Mucosa of descending colon (tissue), 3 donors: ENCODE measurements around the gene KRT35. TPM values are rescaled to one million over a fixed set of nuclear protein-coding genes. Genes with fewer than 3 reads are reported as not detected.
"Not testable (repeated sequence)": the region's sequence is repeated elsewhere in the genome, so short reads cannot be mapped to it uniquely, and the experiment has no call there.

ENCODE experiments used
- ATAC-seq: fragments of 200-7000 bp; cut with Tn5 transposase; one replicate; pipeline ENCODE4 v1.9.1; 2020; ENCODE audit warnings: mild to moderate bottlenecking, moderate library complexity
- DNase-seq, 3 donors: peaks; one replicate each; pipeline ENCODE4 v3.0.0-alpha.2; 2020
- H3K36me3 ChIP-seq: fragments of 200-600 bp; one replicate; pipeline ENCODE4 v1.8.0; 2021; ENCODE audit warnings: low read depth, mild to moderate bottlenecking
- H3K4me1 ChIP-seq: fragments of 200-600 bp; one replicate; pipeline ENCODE4 v1.8.0; 2021; ENCODE audit warnings: low read depth, mild to moderate bottlenecking
- H3K4me3 ChIP-seq: fragments of 200-600 bp; one replicate; pipeline ENCODE4 v1.8.0; 2021; ENCODE audit warnings: mild to moderate bottlenecking
- H3K9me3 ChIP-seq: fragments of 200-600 bp; one replicate; pipeline ENCODE4 v1.8.0; 2021; ENCODE audit warnings: mild to moderate bottlenecking
- intact Hi-C, 2 donors: fragments of 100-400 bp; cut with DNase I in 1 of 2; cut with micrococcal nuclease in 1 of 2; formaldehyde crosslinking; loops; one replicate each; pipeline versions ENCODE4 v1.11.0 to v1.11.1; 2022; cut with DNase I, micrococcal nuclease
- total RNA-seq, 3 donors: library from RNA; stranded (reverse); fragmentation: NEBNext Ultra II Directional in 2 of 3; extraction: Animal tissue kit (Norgen Biotek cat#: 25700) in 2 of 3; gene quantifications; one replicate each; pipeline versions ENCODE4 v1.2.1 to v1.2.4, GENCODE V29; 2021 to 2023
- TF ChIP-seq, protein P1 (sequence below): fragments of 200-600 bp; IDR thresholded peaks from one replicate; pipeline ENCODE4 v1.8.0; 2022; ENCODE audit warnings: antibody characterized with exemption, mild to moderate bottlenecking
- donor health status: DM: no; HTN: no; CAD: no; lungs with moderate emphysema.
- donor health status: DM: no; HTN: no; CAD: no.
- donor health status: DM: no; HTN: yes; CAD: no.

Gene KRT35
- total RNA-seq, 3 donors from 2014 or later: not detected

DNA sequence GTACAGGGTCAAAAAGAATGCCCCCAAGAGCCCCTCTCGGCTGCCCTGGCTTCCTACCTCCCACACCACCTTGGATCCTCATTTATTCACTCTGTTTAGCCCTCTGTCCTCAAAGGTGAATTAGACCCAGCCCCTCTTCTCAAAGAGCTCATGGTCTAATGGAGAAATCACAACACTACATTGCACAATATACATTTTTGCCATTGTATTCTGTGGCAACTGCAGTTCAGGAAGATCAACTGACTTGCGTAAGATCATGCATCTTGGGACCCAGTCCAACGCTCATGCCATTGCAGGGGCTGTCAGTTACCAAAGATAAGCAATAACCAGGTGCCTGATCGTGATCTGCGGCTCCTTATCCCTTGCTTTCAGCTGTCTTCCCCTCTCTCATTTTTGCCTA is 41.6 kb downstream of the KRT35 start:
- TF ChIP-seq, protein P1, sequence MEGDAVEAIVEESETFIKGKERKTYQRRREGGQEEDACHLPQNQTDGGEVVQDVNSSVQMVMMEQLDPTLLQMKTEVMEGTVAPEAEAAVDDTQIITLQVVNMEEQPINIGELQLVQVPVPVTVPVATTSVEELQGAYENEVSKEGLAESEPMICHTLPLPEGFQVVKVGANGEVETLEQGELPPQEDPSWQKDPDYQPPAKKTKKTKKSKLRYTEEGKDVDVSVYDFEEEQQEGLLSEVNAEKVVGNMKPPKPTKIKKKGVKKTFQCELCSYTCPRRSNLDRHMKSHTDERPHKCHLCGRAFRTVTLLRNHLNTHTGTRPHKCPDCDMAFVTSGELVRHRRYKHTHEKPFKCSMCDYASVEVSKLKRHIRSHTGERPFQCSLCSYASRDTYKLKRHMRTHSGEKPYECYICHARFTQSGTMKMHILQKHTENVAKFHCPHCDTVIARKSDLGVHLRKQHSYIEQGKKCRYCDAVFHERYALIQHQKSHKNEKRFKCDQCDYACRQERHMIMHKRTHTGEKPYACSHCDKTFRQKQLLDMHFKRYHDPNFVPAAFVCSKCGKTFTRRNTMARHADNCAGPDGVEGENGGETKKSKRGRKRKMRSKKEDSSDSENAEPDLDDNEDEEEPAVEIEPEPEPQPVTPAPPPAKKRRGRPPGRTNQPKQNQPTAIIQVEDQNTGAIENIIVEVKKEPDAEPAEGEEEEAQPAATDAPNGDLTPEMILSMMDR: no peak
- no peak for DNase-seq
- ATAC-seq: no peak
- Histone ChIP-seq H3K36me3 (no peaks in the 10 kb centered on the region), H3K4me1 (no peaks in the 10 kb centered on the region), H3K9me3 (no peaks in the 10 kb centered on the region), H3K4me3 (no peak overlapping the region)
- intact Hi-C loops: no loop called here

DNA sequence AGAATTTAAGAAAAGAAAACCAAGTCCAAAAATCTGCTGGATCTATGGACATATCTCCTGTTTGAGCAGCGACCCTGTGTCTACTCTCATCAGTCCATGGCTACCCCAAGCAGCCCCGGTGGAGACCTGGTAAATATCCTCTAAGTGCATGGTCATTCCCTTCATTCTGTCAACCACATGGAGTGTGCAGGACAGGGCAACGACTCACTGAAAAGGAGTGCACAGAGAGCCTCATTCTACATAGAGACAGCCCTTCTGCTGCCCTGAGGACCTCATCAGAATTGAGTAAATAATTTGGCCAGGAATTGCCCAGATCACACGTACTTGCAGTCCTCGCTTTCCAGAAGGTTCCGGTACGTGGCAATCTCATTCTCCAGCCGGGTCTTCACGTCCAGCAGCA is 43.2 kb downstream of the KRT35 start:
- no peak for DNase-seq
- no peak overlapping the region for H3K4me3 ChIP-seq
- intact Hi-C loops: no loop called here

DNA sequence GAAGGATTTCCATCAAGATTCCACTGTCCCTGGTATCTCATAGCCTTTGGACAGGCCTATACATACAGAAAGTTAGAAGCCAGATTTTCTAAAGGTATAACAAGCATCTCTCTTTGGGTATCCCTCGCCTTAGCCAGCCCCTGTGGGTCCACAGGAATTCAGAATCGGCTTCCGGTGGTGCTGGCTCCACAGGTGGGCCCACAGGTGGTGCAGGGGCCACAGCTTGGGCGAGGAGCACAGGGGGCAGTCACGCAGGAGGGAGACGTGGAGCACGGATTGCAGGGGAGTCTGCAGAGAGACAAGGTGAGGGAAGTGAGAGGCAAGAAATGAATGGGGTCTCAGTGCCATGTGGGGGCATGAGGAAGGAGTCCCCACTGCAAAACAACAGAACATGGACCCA is 43.7 kb downstream of the KRT35 start:
- intact Hi-C loops: no loop called here
- ATAC-seq: no peak
- Histone ChIP-seq H3K36me3 (no peaks in the 10 kb centered on the region), H3K4me3 (no peak overlapping the region), H3K9me3 (no peaks in the 10 kb centered on the region), H3K4me1 (no peaks in the 10 kb centered on the region)
- TF ChIP-seq, protein P1: no peak
- DNase-seq: no peak

More for the DNA sequence above, 43.2 kb downstream of the KRT35 start:
- no peak for ATAC-seq
- H3K36me3 ChIP-seq: no peaks in the 10 kb centered on the region
- TF ChIP-seq, protein P1: no peak
- H3K9me3 ChIP-seq: no peaks in the 10 kb centered on the region
- no peaks in the 10 kb centered on the region for H3K4me1 ChIP-seq

DNA sequence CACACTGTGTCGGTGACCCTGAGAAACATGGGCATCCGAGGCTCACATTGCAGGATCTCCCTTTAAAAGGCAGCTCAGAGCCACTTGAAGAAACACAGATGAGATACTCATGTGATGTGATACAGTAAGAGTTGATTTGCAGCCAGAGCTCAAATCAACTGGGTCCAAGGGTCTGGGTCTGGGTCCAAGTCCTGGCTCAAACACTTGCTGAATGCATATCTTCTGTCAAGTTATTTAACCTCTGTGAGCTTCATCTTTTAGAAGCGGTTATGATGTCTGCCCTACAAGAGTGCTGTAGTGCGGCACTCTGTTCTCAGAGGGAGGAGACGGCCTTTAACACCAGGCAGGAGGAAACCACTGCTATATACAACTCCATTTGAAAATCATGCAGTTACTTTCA is 46.5 kb downstream of the KRT35 start:
- Histone ChIP-seq H3K4me1 (no peaks in the 10 kb centered on the region), H3K9me3 (no peaks in the 10 kb centered on the region), H3K36me3 (no peaks in the 10 kb centered on the region), H3K4me3 (no peak overlapping the region)
- intact Hi-C loops: no loop called here
- DNase-seq (no peak), ATAC-seq (no peak)
- TF ChIP-seq, protein P1: no peak

DNA sequence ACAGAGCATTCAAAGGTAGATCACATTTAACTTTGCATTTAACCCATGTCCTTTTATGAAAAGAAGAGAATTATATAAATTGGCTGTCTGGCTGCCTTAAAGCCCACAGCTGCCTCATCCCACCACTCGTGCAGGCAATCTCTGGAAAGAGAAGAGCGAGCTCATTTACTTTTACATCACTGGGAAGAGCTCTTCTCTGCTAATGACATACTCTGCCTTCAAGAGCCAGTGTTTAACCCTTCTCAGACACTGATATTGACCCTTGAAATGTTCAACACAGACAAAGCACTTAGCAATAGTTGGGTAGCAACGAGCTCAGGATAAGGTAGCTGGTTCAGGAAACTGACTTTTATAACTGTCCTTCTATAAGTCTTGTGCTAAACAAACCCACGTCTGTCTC is 46.9 kb downstream of the KRT35 start:
- Histone ChIP-seq H3K36me3 (no peaks in the 10 kb centered on the region), H3K9me3 (no peaks in the 10 kb centered on the region), H3K4me1 (no peaks in the 10 kb centered on the region), H3K4me3 (no peak overlapping the region)
- TF ChIP-seq, protein P1: no peak
- intact Hi-C loops: no loop called here
- ATAC-seq: no peak
- DNase-seq: no peak

DNA sequence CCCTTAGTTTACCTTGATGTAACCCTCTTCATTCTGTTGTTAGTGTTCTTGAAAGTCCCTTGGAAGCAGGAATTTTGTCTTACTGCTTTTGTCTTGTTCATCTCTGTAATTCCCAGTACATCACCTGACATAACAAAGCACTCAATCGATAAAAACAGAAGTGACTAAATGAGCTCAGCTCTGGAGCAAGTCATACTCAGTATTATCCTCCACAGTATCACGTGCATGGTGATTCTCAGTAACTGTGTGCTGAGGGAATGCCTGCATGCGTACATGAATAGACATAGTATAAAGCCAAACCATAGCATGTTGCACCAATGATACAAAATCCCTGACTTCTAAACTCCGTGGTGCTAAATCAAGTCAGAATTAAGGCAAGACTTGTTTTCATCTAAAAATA is 47.4 kb downstream of the KRT35 start:
- intact Hi-C loops: no loop called here
- H3K36me3 ChIP-seq: no peaks in the 10 kb centered on the region
- ATAC-seq: no peak
- TF ChIP-seq, protein P1: no peak
- H3K9me3 ChIP-seq: no peaks in the 10 kb centered on the region
- no peak overlapping the region for H3K4me3 ChIP-seq
- H3K4me1 ChIP-seq: no peaks in the 10 kb centered on the region
- DNase-seq: no peak

DNA sequence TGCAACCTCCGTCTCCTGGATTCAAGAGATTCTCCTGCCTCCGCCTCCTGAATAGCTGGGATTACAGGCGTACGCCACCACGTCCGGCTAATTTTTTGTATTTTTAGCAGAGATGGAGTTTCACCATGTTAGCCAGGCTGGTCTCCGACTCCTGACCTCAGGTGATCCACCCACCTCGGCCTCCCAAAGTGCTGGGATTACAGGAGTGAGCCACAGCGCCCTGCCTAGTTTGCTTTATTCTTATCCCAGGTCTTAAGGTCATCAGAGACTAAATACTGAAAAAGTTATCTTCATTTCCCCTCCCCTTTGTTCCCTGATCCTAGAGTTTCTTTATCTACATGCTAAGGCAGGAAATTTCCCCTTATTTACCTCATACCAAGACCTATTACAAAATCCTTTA is 50.6 kb downstream of the KRT35 start:
- ATAC-seq, H3K4me1 ChIP-seq, H3K9me3 ChIP-seq, DNase-seq, H3K36me3 ChIP-seq, intact Hi-C loops, H3K4me3 ChIP-seq: not testable (repeated sequence)
